ENCODE measurements around the gene TADA2B.

The TADA2B gene

GRCh38 chr4:7068279-7068842 lies 25.2 kb downstream of the TADA2B start:
- TF ChIP-seq CTCF (IDR thresholded peaks at IDR 0.05; ENCODE audit: low read depth, low read length), result peak; percentile 24; the same call in 1 of the 2 replicates
- no peak for TF ChIP-seq EZH2phosphoT487 (IDR thresholded peaks at IDR 0.05; ENCODE audit: low read depth)
- Histone ChIP-seq H3K79me2 (ENCODE audit: low read length) (peaks cover 44% of the 10 kb centered on the region), H3K4me3 (ENCODE audit: low read length) (peak overlapping the region; percentile 93), H4K20me1 (ENCODE audit: insufficient read depth, low read length) (peaks cover 32% of the 10 kb centered on the region), H3K27ac (ENCODE audit: low read length) (peak overlapping the region; percentile 27; the same call in 1 of the 2 replicates), H2AFZ (ENCODE audit: low read depth, low read length) (peak overlapping the region; percentile 90), H3K27me3 (ENCODE audit: low read depth, low read length) (peaks cover 12% of the 10 kb centered on the region; the same call in 1 of the 2 replicates), H3K36me3 (replicated peaks; ENCODE audit: low read depth, low read length) (peaks cover 30% of the 10 kb centered on the region), H3K9me3 (ENCODE audit: insufficient read depth, low read length) (no peaks in the 10 kb centered on the region), H3K9ac (ENCODE audit: low read length) (peak overlapping the region; percentile 76), H3K4me1 (ENCODE audit: low read length) (peaks cover 17% of the 10 kb centered on the region), H3K4me2 (ENCODE audit: low read length) (peak overlapping the region; percentile 84)

GRCh38 chr4:7068883-7069282 lies 25.7 kb downstream of the TADA2B start:
- peaks cover 24% of the 10 kb centered on the region for H3K36me3 ChIP-seq (replicated peaks; ENCODE audit: low read depth, low read length)
- peaks cover 39% of the 10 kb centered on the region for H3K79me2 ChIP-seq (ENCODE audit: low read length)
- H2AFZ ChIP-seq (ENCODE audit: low read depth, low read length), result peak overlapping the region; percentile 90
- peaks cover 12% of the 10 kb centered on the region; the same call in 1 of the 2 replicates for H3K27me3 ChIP-seq (ENCODE audit: low read depth, low read length)
- H4K20me1 ChIP-seq (ENCODE audit: insufficient read depth, low read length), result peaks cover 27% of the 10 kb centered on the region
- TF ChIP-seq CTCF (IDR thresholded peaks at IDR 0.05; ENCODE audit: low read depth, low read length) (no peak), EZH2phosphoT487 (IDR thresholded peaks at IDR 0.05; ENCODE audit: low read depth) (no peak)
- H3K4me3 ChIP-seq (ENCODE audit: low read length), result peak overlapping the region; percentile 93
- peaks cover 17% of the 10 kb centered on the region for H3K4me1 ChIP-seq (ENCODE audit: low read length)
- H3K9ac ChIP-seq (ENCODE audit: low read length), result peak overlapping the region; percentile 76
- no peaks in the 10 kb centered on the region for H3K9me3 ChIP-seq (ENCODE audit: insufficient read depth, low read length)
- no peak overlapping the region for H3K27ac ChIP-seq (ENCODE audit: low read length)
- peak overlapping the region; percentile 84 for H3K4me2 ChIP-seq (ENCODE audit: low read length)

- peaks cover 20% of the 10 kb centered on the region for H3K79me2 ChIP-seq (ENCODE audit: low read length)
- no peak for TF ChIP-seq EZH2phosphoT487 (IDR thresholded peaks at IDR 0.05; ENCODE audit: low read depth)
- TF ChIP-seq CTCF (IDR thresholded peaks at IDR 0.05; ENCODE audit: low read depth, low read length), result peak; percentile 94
- peaks cover 17% of the 10 kb centered on the region for H3K4me1 ChIP-seq (ENCODE audit: low read length)
- H3K9me3 ChIP-seq (ENCODE audit: insufficient read depth, low read length), result no peaks in the 10 kb centered on the region
- peaks cover 12% of the 10 kb centered on the region; the same call in 1 of the 2 replicates for H3K27me3 ChIP-seq (ENCODE audit: low read depth, low read length)
- peaks cover 12% of the 10 kb centered on the region for H3K36me3 ChIP-seq (replicated peaks; ENCODE audit: low read depth, low read length)
- H3K4me2 ChIP-seq (ENCODE audit: low read length), result peak overlapping the region; percentile 47
- H3K4me3 ChIP-seq (ENCODE audit: low read length), result peak overlapping the region; percentile 35; the same call in 1 of the 2 replicates
- H4K20me1 ChIP-seq (ENCODE audit: insufficient read depth, low read length), result peaks cover 10% of the 10 kb centered on the region
- no peak overlapping the region for H3K27ac ChIP-seq (ENCODE audit: low read length)
- peak overlapping the region; percentile 81; the same call in 1 of the 2 replicates for H2AFZ ChIP-seq (ENCODE audit: low read depth, low read length)
- H3K9ac ChIP-seq (ENCODE audit: low read length), result no peak overlapping the region
Observed at GRCh38 chr4:7070729-7071511, 27.7 kb downstream of the TADA2B start.

- Histone ChIP-seq H3K9me3 (ENCODE audit: insufficient read depth, low read length) (no peaks in the 10 kb centered on the region), H2AFZ (ENCODE audit: low read depth, low read length) (no peak overlapping the region), H3K79me2 (ENCODE audit: low read length) (no peaks in the 10 kb centered on the region), H3K27ac (ENCODE audit: low read length) (no peak overlapping the region), H3K27me3 (ENCODE audit: low read depth, low read length) (peaks cover 12% of the 10 kb centered on the region; the same call in 1 of the 2 replicates), H4K20me1 (ENCODE audit: insufficient read depth, low read length) (no peaks in the 10 kb centered on the region), H3K36me3 (replicated peaks; ENCODE audit: low read depth, low read length) (no peaks in the 10 kb centered on the region), H3K9ac (ENCODE audit: low read length) (no peak overlapping the region), H3K4me3 (ENCODE audit: low read length) (no peak overlapping the region), H3K4me1 (ENCODE audit: low read length) (peaks cover 8% of the 10 kb centered on the region), H3K4me2 (ENCODE audit: low read length) (no peak overlapping the region)
- TF ChIP-seq CTCF (IDR thresholded peaks at IDR 0.05; ENCODE audit: low read depth, low read length) (no peak), EZH2phosphoT487 (IDR thresholded peaks at IDR 0.05; ENCODE audit: low read depth) (no peak)
Observed at GRCh38 chr4:7073059-7073458, 29.9 kb downstream of the TADA2B start.
